Psoas muscle (tissue), 8 donors: ENCODE data around the gene SH3RF1. TPM values are rescaled to one million over a fixed set of nuclear protein-coding genes. Genes with fewer than 3 reads are reported as not detected.

Experiments
- ATAC-seq, 4 donors: fragments of 200-7000 bp; cut with Tn5 transposase; one replicate each; pipeline ENCODE4 v1.9.1; 2020; ENCODE audit warnings: moderate library complexity in 3 of 4, mild to moderate bottlenecking in 2 of 4
- DNase-seq, 2 donors: peaks; one replicate each; pipeline ENCODE4 v3.0.0-alpha.2; 2020
- H3K27ac ChIP-seq: fragments of 200-600 bp; one replicate; pipeline ENCODE4 v1.8.0; 2022
- H3K27me3 ChIP-seq, 3 donors: fragments of 200-600 bp in 1 of 3; one replicate each; pipeline versions ENCODE4 v1.6.1 to v1.8.0; 2013 to 2022; ENCODE audit warnings: low read length in 2 of 3, mild to moderate bottlenecking in 2 of 3, moderate library complexity in 1 of 3; ENCODE audit not compliant: insufficient read depth in 3 of 3
- H3K36me3 ChIP-seq, 2 donors: fragments of 200-600 bp in 1 of 2; one replicate each; pipeline versions ENCODE4 v1.6.1 to v1.8.0; 2013 to 2022; ENCODE audit warnings: low read depth in 1 of 2, mild to moderate bottlenecking in 1 of 2, moderate library complexity in 1 of 2; ENCODE audit not compliant: insufficient read depth in 1 of 2
- H3K4me1 ChIP-seq: fragments of 200-600 bp; one replicate; pipeline ENCODE4 v1.8.0; 2022
- H3K4me3 ChIP-seq: fragments of 200-600 bp; one replicate; pipeline ENCODE4 v1.8.0; 2022; ENCODE audit warnings: mild to moderate bottlenecking
- H3K9me3 ChIP-seq: fragments of 200-600 bp; one replicate; pipeline ENCODE4 v1.8.0; 2022
- CTCF ChIP-seq: fragments of 200-600 bp; IDR thresholded peaks from one replicate; pipeline ENCODE4 v1.8.0; 2022; ENCODE audit warnings: antibody characterized with exemption
- WGBS, 3 donors: extraction: QIAGEN DNeasy Blood & Tissue Kit; methylation state at CpG; one replicate each; pipeline versions ENCODE4 v1.1.6 to v1.1.7; 2013; 5-methylcytosine and 5-hydroxymethylcytosine counted together
- intact Hi-C, 2 donors: fragments of 100-400 bp; cut with DNase I; formaldehyde crosslinking; loops; one replicate each; pipeline versions ENCODE4 v1.11.0 to v1.14.2; 2022
- long read RNA-seq, 2 donors: library from polyadenylated mRNA; unstranded; transcript quantifications; one replicate each; pipeline ENCODE4 v2.0.0, GENCODE V29; 2021
- polyA plus RNA-seq, 3 donors: library from polyadenylated mRNA; stranded (reverse); fragments of 200-250 nt; gene quantifications; one replicate each; pipeline ENCODE4 v1.2.3, GENCODE V29; 2013
- total RNA-seq, 4 donors: library from RNA; stranded (reverse); fragmentation: NEBNext Ultra II Directional in 2 of 4; extraction: Animal tissue kit (Norgen Biotek cat#: 25700) in 2 of 4; gene quantifications; one replicate each; pipeline versions ENCODE4 v1.2.1 to v1.2.4, GENCODE V29; 2021 to 2023
- donor health status: healthy with polysubstance abuse.
- donor health status: DM: no; HTN: no; CAD: no; lungs with moderate emphysema.
- donor health status: Bipolar disorder and iron deficiency.
- donor health status: healthy.
- donor health status: DM: yes; HTN: yes; CAD: no.
- donor health status: DM: no; HTN: no; CAD: no.
- donor health status: DM: no; HTN: no; CAD: no.
- donor health status: DM: yes; HTN: yes; CAD: no.

Gene SH3RF1
- total RNA-seq (10 to 100 TPM; 19.2 to 35.9 (median 27.0) TPM), polyA plus RNA-seq (1 to 10 TPM; 4.8 to 7.4 (median 5.3) TPM)
- long read RNA-seq, donor 1, full-length matches to known transcripts: 10 of 21 reads
- long read RNA-seq, donor 1, partial matches to known transcripts: 7 of 21 reads
- long read RNA-seq, donor 1, other reads (novel, unspliced or antisense): 4 of 21 reads
- long read RNA-seq, donor 2, full-length matches to known transcripts: 8 of 39 reads
- long read RNA-seq, donor 2, partial matches to known transcripts: 28 of 39 reads
- long read RNA-seq, donor 2, other reads (novel, unspliced or antisense): 3 of 39 reads

- WGBS, 3 donors: 0 to 1% (median 1%) methylated on average over 57 to 109 of the region's 110 CpGs
- intact Hi-C loops: loop anchor here in 1 of 2 donors (2.0 to 5.0 kb wide), 5 partner anchors 41 to 559 kb away; no protein-coding TSS in a partner anchor
- TF ChIP-seq CTCF: peak; percentile 44
- Histone ChIP-seq H3K27me3 (no peaks in the 10 kb centered on the region), H3K4me1 (peaks cover 33% of the 10 kb centered on the region), H3K4me3 (peak within 1 kb of the TSS; percentile 98), H3K9me3 (no peaks in the 10 kb centered on the region), H3K36me3 (no peaks in the 10 kb centered on the region), H3K27ac (peak within 1 kb of the TSS; percentile 96)
- DNase-seq (peak; percentile 91 to 94), ATAC-seq (peak; percentile 94 to 96 (median 95))
Measured at GRCh38 chr4:169270810-169271691, at the start of gene SH3RF1. TSS of gene SH3RF1 (minus strand) at chr4:169270956. CDS start at chr4:169269212, 1,744 bp downstream.

- Histone ChIP-seq H3K27ac (no peak overlapping the region), H3K9me3 (no peaks in the 10 kb centered on the region), H3K27me3 (no peaks in the 10 kb centered on the region), H3K36me3 (no peaks in the 10 kb centered on the region), H3K4me3 (no peak overlapping the region), H3K4me1 (peaks cover 21% of the 10 kb centered on the region)
- no peak for DNase-seq
- intact Hi-C loops: no loop called here
- WGBS, 3 donors: 35 to 49% (median 38%) methylated on average over 5 of the region's 5 CpGs
- ATAC-seq: peak in 2 of 4 donors; percentile 39 to 51
- TF ChIP-seq CTCF: no peak
Measured at GRCh38 chr4:169315530-169316343, 45.0 kb upstream of the SH3RF1 start.

GRCh38 chr4:169314906-169315305, 44.1 kb upstream of the SH3RF1 start:
- DNase-seq (peak; percentile 51 to 84), ATAC-seq (peak; percentile 69 to 90 (median 80))
- Histone ChIP-seq H3K4me3 (peak overlapping the region; percentile 15), H3K9me3 (no peaks in the 10 kb centered on the region), H3K27ac (no peak overlapping the region), H3K27me3 (no peaks in the 10 kb centered on the region), H3K4me1 (peaks cover 21% of the 10 kb centered on the region), H3K36me3 (no peaks in the 10 kb centered on the region)
- WGBS, 3 donors: 3 to 7% (median 4%) methylated on average over 8 of the region's 8 CpGs
- TF ChIP-seq CTCF: no peak
- intact Hi-C loops: loop anchor here in 1 of 2 donors (5.0 kb wide), 1 partner anchor 43 kb away; the partner anchor contains the start of gene SH3RF1

- intact Hi-C loops: loop anchor here in 1 of 2 donors (5.0 kb wide), 1 partner anchor 41 kb away; the partner anchor contains the start of gene SH3RF1
- no peak overlapping the region for H3K27ac ChIP-seq
- H3K4me3 ChIP-seq: no peak overlapping the region
- H3K27me3 ChIP-seq: no peaks in the 10 kb centered on the region
- H3K4me1 ChIP-seq: peaks cover 21% of the 10 kb centered on the region
- no peak for DNase-seq
- no peak for TF ChIP-seq CTCF
- no peaks in the 10 kb centered on the region for H3K9me3 ChIP-seq
- WGBS, 3 donors: 91 to 98% (median 95%) methylated on average over 2 of the region's 2 CpGs
- ATAC-seq: no peak
- no peaks in the 10 kb centered on the region for H3K36me3 ChIP-seq
Measured at GRCh38 chr4:169313732-169314131, 43.0 kb upstream of the SH3RF1 start.
